Testis (tissue), 2 donors: ENCODE measurements around the gene TBC1D10B.

Experiments used
- POLR2A ChIP-seq: fragments of 450-650 bp; IDR thresholded peaks from one replicate; pipeline ENCODE4 v1.6.1; 2017; ENCODE audit warnings: antibody characterized with exemption, mild to moderate bottlenecking, moderate library complexity
- TF ChIP-seq, protein P1 (sequence below), 3 experiments: fragments of 450-650 bp in 2 of 3; fragments of 200-600 bp in 1 of 3; sonication (generic) in 1 of 3; IDR thresholded peaks; one replicate each; pipeline ENCODE4 v1.5.1; 2016 to 2019; ENCODE audit warnings: antibody characterized with exemption in 3 of 3, mild to moderate bottlenecking in 2 of 3, moderate library complexity in 1 of 3

DNA sequence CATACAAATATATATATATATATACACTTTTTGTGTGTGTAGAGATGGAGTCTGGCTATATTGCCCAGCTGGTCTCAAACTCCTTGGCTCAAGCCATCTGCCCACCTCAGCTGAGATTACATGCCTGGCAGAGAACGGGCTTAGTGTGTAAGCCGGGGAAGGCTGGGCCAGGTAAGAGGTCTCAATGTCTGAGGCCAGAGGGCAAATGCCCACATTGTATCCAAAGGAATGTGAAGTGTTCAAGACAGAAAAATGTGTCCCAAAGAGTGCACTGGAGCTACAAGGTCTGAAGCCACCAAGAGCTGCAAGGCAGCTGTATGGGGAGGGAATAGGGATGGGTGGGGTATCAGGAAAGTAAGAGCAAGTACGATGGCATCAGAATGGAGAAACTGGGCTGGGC is 24.0 kb downstream of the TBC1D10B start:
- TF ChIP-seq, protein P1, sequence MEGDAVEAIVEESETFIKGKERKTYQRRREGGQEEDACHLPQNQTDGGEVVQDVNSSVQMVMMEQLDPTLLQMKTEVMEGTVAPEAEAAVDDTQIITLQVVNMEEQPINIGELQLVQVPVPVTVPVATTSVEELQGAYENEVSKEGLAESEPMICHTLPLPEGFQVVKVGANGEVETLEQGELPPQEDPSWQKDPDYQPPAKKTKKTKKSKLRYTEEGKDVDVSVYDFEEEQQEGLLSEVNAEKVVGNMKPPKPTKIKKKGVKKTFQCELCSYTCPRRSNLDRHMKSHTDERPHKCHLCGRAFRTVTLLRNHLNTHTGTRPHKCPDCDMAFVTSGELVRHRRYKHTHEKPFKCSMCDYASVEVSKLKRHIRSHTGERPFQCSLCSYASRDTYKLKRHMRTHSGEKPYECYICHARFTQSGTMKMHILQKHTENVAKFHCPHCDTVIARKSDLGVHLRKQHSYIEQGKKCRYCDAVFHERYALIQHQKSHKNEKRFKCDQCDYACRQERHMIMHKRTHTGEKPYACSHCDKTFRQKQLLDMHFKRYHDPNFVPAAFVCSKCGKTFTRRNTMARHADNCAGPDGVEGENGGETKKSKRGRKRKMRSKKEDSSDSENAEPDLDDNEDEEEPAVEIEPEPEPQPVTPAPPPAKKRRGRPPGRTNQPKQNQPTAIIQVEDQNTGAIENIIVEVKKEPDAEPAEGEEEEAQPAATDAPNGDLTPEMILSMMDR (IDR thresholded peaks at IDR 0.05): no peak
- TF ChIP-seq POLR2A: no peak
